HG02970 (cell line): Measurements from ENCODE around the gene OR4D9.
"Not testable (repeated sequence)": the region's sequence is repeated elsewhere in the genome, so short reads cannot be mapped to it uniquely, and the experiment has no call there.

Experiments
- ATAC-seq: cut with Tn5 transposase; IDR thresholded peaks from one replicate; pipeline ENCODE4 v1.9.1; 2021; ENCODE audit warnings: mild to moderate bottlenecking, moderate library complexity, moderate number of reproducible peaks; ENCODE audit not compliant: unreplicated experiment, low FRiP score

Gene OR4D9

GRCh38 chr11:59510941-59511589 is at the start of gene OR4D9:
Gene OR4D9, plus strand, starts transcription at chr11:59511539. Its CDS starts 3,374 bp downstream, at chr11:59514913.
- no peak for ATAC-seq

- ATAC-seq: no peak
Measured at GRCh38 chr11:59463190-59463641, 48.1 kb upstream of the OR4D9 start.

- ATAC-seq: no peak
Measured at GRCh38 chr11:59473015-59473414, 38.3 kb upstream of the OR4D9 start, which contains the start of gene OR4D10. Gene OR4D10, plus strand, starts transcription at chr11:59473315. Its CDS starts 4,115 bp downstream, at chr11:59477430.

- no peak for ATAC-seq
Measured at GRCh38 chr11:59475176-59475575, 36.2 kb upstream of the OR4D9 start.

- no peak for ATAC-seq
Measured at GRCh38 chr11:59479906-59480305, 31.4 kb upstream of the OR4D9 start.

- ATAC-seq: no peak
Measured at GRCh38 chr11:59480359-59480758, 31.0 kb upstream of the OR4D9 start.

GRCh38 chr11:59501931-59502330 is 9.4 kb upstream of the OR4D9 start:
- ATAC-seq: no peak

- no peak for ATAC-seq
Measured at GRCh38 chr11:59503276-59503675, 8.1 kb upstream of the OR4D9 start, which contains the start of gene OR4D11. Gene OR4D11, plus strand, starts transcription at chr11:59503576. Its CDS starts 0 bp downstream, at chr11:59503576.

GRCh38 chr11:59511675-59512074 is 336 bp downstream of the OR4D9 start:
- no peak for ATAC-seq

GRCh38 chr11:59520139-59520538 is 8.8 kb downstream of the OR4D9 start:
- not testable (repeated sequence) for ATAC-seq

- no peak for ATAC-seq
Measured at GRCh38 chr11:59520741-59521140, 9.4 kb downstream of the OR4D9 start.

GRCh38 chr11:59523541-59523940 is 12.2 kb downstream of the OR4D9 start:
- no peak for ATAC-seq

- ATAC-seq: no peak
Measured at GRCh38 chr11:59528711-59529110, 17.4 kb downstream of the OR4D9 start.

GRCh38 chr11:59532620-59533019 is 21.3 kb downstream of the OR4D9 start:
- no peak for ATAC-seq

- no peak for ATAC-seq
Measured at GRCh38 chr11:59534676-59535075, 23.3 kb downstream of the OR4D9 start.

- no peak for ATAC-seq
Measured at GRCh38 chr11:59542142-59542810, 30.9 kb downstream of the OR4D9 start.

- not testable (repeated sequence) for ATAC-seq
Measured at GRCh38 chr11:59543713-59544112, 32.4 kb downstream of the OR4D9 start.

- no peak for ATAC-seq
Measured at GRCh38 chr11:59544869-59545178, 33.5 kb downstream of the OR4D9 start.

- ATAC-seq: no peak
Measured at GRCh38 chr11:59545179-59546020, 34.1 kb downstream of the OR4D9 start.

GRCh38 chr11:59547605-59548308 is 36.4 kb downstream of the OR4D9 start:
- not testable (repeated sequence) for ATAC-seq

GRCh38 chr11:59548309-59548656 is 36.9 kb downstream of the OR4D9 start:
- ATAC-seq: no peak
